ENCODE data around the gene SLC35B4. TPM values are rescaled to one million over a fixed set of nuclear protein-coding genes. Genes with fewer than 3 reads are reported as not detected.

Gene SLC35B4
- total RNA-seq, 4 donors from 2014 or later = 4.5 to 13.2 (median 10.2) TPM

DNA sequence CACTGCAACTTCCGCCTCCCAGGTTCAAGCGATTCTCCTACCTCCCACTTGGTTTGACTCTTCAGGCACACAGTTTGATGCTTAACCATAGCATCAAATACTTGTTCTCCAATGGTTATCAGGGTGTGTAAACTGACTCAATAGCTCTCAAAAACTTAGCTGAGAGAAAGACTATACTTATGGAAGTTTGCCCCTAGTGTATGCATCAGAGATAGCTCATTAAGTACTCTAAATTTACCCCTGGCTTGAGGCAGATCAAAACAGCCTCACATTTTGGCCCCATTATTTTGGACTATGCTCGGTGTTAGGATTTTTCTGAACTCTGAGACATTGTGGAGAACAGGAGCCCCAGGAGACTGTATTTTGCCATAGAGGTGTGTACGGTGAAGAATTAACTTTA, 40.8 kb upstream of the SLC35B4 start:
- TF ChIP-seq, protein P1, sequence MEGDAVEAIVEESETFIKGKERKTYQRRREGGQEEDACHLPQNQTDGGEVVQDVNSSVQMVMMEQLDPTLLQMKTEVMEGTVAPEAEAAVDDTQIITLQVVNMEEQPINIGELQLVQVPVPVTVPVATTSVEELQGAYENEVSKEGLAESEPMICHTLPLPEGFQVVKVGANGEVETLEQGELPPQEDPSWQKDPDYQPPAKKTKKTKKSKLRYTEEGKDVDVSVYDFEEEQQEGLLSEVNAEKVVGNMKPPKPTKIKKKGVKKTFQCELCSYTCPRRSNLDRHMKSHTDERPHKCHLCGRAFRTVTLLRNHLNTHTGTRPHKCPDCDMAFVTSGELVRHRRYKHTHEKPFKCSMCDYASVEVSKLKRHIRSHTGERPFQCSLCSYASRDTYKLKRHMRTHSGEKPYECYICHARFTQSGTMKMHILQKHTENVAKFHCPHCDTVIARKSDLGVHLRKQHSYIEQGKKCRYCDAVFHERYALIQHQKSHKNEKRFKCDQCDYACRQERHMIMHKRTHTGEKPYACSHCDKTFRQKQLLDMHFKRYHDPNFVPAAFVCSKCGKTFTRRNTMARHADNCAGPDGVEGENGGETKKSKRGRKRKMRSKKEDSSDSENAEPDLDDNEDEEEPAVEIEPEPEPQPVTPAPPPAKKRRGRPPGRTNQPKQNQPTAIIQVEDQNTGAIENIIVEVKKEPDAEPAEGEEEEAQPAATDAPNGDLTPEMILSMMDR (IDR thresholded peaks at IDR 0.05; ENCODE audit: low read depth) = no peak

DNA sequence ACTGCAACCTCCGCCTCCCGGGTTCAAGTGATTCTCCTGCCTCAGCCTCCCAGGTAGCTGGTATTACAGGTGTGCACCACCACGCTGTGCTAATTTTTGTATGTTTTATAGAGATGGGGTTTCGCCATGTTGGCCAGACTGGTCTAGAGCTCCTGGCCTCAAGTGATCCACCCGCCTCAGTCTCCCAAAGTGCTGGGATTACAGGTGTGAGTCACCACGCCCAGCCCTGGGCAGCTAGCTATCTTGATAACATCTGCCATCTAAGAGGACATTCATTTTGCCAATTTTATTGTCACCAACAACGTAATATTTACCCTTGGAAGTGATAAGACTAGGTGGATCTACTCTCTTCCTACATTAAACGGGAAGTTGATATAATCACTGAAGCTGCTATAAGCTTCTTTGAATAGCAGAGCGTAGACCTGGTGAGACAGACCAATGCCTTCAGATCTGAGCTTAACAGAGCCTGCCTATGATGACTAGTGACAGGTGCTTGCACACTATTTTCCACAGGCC, 39.7 kb upstream of the SLC35B4 start:
- TF ChIP-seq, protein P1 (IDR thresholded peaks at IDR 0.05; ENCODE audit: low read depth) = no peak

DNA sequence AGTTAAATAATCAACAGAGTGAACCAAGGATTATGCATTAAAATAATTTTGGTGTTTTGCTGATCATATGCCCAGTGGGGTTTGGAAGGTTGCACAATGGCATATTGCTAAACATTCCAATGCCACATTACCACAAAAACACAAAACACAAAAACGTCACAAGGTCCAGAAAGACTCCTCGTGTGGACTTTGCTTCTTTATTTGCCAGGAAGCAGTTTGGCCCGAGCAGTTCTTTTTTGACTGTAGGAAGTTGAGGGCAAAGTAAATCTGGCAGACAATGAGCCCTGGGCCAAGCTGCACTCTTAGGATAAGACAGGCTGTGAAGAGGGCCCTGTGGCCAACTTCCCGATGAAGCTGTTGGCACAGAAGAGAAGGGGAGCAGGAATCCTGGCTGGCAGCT, 39.2 kb upstream of the SLC35B4 start:
- TF ChIP-seq, protein P1 (IDR thresholded peaks at IDR 0.05; ENCODE audit: low read depth) = no peak

DNA sequence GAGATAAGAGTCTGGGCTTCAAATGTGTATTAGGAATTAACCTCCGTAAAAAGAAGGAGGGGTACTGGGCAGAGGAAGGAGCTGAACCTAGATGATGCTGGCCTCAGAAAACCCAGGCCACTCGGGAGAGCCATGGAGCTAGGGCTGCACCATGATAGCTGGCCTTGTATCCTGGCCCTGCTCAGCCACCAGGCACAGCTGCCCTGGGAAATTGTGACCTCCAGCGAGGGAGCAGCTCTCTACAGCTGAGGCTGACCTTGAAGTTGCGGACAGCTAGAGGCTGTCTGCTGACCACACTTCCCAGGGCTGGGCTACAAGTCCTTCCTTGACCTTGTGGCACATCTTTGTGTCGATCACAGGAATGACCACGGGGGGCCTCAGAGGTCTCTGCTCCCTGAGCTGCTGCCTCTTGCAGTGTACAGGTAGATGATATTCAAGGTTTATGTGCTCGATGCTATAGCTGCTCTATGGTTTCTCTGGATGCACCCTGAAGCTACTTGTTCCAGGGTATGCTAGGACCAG, 38.3 kb upstream of the SLC35B4 start:
- TF ChIP-seq, protein P1 (IDR thresholded peaks at IDR 0.05; ENCODE audit: low read depth) = no peak

DNA sequence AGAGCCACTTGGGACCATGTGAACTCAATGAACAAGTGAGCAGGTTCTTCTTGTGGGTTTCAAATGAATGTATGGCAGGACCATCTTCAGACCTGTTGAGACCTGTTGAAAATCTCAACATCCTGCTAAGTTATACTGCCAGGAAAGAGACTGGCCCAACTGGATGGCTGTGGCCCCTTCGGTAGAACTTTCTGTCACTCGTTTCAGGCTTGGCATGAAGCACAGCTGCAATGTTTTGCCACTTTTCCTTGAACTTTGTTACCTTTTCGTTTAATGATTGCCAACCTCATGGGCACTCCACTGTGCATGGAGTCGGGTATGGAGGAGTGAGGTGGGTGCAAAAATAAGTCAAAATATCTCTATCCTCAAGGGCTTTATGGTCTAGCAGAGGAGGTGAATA, 36.7 kb upstream of the SLC35B4 start:
- TF ChIP-seq, protein P1 (IDR thresholded peaks at IDR 0.05; ENCODE audit: low read depth) = no peak

DNA sequence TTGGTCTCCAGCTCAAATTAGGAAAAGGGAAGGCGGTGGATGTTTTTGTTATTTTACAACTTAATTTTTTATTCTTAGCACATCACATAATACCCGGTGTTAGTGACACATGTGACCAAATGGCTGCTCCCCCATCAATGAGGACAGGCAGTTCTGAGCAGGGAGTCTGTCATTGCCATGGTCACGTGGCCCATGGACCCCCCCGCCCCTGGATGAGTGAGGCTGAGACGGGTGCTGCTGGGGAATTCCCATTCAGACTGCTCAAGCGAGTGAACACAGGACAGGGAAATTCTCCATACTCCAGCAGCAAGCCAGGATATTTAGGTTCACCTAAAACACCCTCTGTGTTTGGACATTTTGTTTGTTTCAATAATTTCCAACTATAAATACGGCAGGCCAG, 34.7 kb upstream of the SLC35B4 start:
- TF ChIP-seq, protein P1 (IDR thresholded peaks at IDR 0.05; ENCODE audit: low read depth) = no peak

DNA sequence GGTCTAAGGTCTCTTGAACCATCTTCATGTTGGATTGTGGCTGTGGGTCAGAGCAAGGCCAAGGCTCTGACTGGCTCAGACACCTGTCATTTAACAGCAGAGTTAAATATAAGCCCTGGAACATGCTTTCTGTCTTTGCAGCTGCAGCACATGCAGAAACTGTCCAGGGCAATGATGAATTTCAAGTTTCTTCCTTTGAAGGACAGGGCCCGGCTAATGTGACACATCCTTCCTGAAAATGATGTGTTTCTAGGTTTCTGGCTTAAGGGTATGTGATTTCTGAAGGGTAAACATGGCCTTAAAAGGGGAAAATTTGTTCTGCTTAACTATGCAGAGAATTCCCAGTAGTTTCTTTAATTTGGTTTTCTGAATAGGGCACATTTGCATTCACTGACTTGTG, 34.0 kb upstream of the SLC35B4 start:
- TF ChIP-seq, protein P1 (IDR thresholded peaks at IDR 0.05; ENCODE audit: low read depth) = no peak
